NCI-H446 (cell line): ENCODE measurements around the gene MAD1L1.
"Not testable (repeated sequence)": the region's sequence is repeated elsewhere in the genome, so short reads cannot be mapped to it uniquely, and the experiment has no call there.

Source experiments
- DNase-seq, 2 experiments: peaks; one replicate each; lab custom pipeline; 2025; lab: John Stamatoyannopoulos, UW

Gene MAD1L1

GRCh38 chr7:1883834-1884582, 348.7 kb downstream of the MAD1L1 start:
- DNase-seq: no peak

DNA sequence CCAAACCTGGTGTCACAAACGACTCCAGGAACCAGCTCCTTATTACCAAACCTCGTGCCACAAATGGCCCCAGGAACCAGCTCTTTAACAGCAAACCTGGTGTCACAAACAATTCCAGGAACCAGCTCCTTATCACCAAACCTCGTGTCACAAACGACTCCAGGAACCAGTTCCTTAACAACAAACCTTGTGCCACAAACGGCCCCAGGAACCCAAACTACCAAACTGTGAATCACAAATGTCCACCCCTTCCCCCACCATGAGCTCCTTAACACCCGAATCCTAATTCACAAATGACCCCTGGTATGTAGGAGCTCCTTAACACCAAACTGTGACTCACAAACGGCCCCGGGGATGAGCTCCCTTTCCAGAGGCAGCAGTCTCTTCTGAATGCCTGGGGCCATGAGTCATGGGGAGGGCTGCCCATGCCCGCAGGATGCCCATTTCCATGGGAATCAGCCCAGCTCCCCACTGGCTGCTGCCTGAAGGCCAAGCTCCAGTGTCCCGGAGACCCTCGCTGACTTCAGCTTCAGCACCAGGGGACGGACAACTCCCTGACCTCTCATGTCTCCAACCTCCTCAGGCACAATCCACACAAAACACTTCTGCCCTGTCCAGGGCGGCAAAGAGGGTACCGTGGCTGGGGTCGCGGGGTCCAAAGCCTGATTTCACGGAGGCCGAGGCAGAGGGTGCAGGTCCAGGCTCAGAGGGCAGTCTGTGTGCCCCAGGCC, 349.5 kb downstream of the MAD1L1 start:
- DNase-seq: peak in 1 of 2 experiments; percentile 12

- DNase-seq: no peak
Measured at GRCh38 chr7:1882451-1882850, 350.3 kb downstream of the MAD1L1 start.

- DNase-seq: no peak
Measured at GRCh38 chr7:1881946-1882345, 350.8 kb downstream of the MAD1L1 start.

DNA sequence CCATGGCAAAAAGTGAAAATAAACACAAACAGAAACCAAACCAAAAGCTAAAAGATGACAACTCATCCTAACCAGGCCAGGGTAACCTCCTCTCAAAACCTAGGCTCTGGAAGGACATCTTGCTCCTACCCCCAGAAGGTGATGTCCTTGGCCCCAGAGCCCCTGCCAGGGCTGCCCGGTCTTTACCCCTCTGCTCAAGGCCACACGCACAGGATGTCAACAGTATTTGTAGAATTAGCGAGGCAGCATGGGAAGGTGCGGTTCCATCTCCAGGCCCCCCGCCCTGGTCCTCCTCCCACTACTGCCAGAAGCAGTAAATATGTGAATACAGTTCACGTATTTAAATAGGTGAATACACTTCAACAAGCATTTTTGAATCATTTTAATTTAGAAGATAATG, 356.1 kb downstream of the MAD1L1 start:
- not testable (repeated sequence) for DNase-seq

DNA sequence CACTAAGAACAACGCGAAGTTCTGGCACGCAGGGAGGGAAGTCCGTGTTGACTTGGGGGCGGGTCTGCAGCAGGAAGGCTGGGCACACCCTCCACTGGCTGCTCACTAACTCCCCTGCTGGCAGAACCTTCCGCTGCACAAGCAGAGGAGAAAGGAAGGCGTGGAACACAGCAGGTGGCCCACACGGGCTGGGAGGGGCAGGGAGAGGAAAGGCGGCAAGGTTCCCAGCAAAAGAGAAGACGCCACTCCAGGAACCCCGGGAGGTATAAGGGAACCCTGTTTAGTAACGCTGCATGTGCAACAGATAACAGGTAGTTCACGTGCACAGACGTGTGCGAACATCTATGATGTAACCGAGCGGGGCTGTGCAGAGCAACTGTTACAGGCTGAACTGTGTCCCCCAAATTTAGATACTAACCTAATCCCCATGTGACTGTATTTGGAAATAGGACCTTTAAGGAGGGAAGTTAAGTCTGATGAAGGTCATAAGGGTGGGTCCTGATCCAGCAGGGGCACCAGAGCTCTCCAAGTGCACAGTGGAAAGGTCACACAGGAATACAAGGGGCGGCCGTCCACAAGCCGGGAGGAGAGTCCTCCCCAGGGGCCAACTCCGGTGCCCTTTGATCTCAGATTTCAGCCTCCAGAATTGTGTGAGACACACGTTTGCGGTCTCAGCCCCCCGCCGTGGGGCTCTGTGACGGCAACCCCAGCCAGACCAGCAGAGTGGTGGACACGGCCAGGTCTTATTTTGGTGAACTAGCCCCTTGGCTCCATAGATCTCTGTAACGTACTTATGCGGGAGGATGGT, 357.1 kb downstream of the MAD1L1 start:
- DNase-seq: not testable (repeated sequence)

GRCh38 chr7:1874590-1875391, 358.0 kb downstream of the MAD1L1 start:
- DNase-seq: not testable (repeated sequence)

- DNase-seq: no peak
Measured at GRCh38 chr7:1873857-1874589, 358.7 kb downstream of the MAD1L1 start.

DNA sequence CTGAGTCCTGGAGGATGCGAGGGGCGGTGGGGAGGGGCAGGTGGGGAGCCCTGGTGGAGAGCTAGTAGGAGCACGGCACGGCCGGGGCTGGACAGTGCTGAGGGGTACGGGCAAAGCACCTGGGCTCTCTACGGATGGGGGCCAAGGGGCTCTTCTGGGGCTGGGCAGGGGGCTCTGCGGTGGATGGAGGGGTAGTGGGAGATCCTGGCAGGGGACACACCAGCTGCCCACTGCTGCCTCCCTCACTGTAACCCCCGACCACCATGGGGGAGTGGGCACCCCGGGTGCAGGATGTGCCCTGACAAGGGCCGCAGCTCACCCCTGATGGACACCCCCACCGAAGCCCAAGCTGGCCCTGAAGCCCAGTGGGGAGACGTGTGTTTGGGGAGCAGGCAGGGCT, 359.3 kb downstream of the MAD1L1 start:
- no peak for DNase-seq

- DNase-seq: no peak
Measured at GRCh38 chr7:1873070-1873405, 359.7 kb downstream of the MAD1L1 start.

GRCh38 chr7:1872191-1873069, 360.3 kb downstream of the MAD1L1 start:
- DNase-seq: no peak

GRCh38 chr7:1869452-1870130, 363.2 kb downstream of the MAD1L1 start:
- no peak for DNase-seq

DNA sequence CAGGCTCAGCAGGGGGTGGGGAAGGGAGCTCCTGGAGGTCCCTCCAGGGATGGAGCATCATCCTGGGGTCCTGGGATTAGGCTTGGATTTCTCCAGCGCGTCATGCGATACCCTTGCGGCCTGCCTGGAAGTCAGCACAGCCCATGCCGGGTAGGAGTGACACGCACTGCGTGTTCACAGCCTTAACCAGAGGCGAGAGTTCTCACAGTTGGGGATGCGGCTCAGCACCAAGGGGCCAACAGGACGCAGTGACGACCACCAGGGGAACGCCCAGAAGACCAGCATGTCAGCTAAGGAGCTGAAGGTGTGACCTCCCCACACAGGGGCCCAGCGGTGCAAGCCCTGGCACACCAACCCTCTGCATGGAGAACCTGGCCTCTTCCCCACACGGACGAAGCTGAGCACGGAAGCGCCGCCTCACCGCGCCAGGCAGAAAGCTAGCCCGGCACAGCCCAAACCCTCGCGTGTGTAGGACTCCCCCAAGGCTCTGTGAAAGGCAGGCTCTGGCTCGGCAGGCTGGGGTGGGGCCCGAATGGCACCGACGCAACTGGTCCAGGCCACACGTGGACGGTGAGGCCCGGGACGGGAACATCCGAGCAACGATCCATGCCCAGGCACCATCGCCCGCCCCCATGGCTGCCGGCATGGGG, 364.1 kb downstream of the MAD1L1 start:
- no peak for DNase-seq

GRCh38 chr7:1867370-1868260, 365.1 kb downstream of the MAD1L1 start:
- DNase-seq: no peak

DNA sequence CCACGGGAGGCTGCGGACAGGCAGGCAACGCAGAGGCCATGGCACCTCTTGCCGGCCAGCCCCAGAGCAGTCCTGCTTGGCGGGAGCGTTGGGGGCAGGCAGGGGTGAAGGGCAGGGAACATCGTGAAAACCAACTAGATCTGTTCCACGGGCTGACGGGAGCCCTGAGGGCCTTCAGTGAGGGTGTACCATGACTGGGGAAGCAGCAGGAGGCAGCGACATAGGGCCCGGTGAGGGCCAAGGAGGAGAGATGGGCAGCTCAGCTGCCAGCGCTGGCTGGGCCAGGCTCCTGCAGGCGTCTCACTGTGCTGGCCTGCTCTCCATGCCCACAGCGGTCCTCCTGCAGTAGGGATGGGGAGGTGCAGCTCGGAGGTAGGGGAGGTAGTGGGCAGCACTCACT, 366.1 kb downstream of the MAD1L1 start:
- DNase-seq: no peak

DNA sequence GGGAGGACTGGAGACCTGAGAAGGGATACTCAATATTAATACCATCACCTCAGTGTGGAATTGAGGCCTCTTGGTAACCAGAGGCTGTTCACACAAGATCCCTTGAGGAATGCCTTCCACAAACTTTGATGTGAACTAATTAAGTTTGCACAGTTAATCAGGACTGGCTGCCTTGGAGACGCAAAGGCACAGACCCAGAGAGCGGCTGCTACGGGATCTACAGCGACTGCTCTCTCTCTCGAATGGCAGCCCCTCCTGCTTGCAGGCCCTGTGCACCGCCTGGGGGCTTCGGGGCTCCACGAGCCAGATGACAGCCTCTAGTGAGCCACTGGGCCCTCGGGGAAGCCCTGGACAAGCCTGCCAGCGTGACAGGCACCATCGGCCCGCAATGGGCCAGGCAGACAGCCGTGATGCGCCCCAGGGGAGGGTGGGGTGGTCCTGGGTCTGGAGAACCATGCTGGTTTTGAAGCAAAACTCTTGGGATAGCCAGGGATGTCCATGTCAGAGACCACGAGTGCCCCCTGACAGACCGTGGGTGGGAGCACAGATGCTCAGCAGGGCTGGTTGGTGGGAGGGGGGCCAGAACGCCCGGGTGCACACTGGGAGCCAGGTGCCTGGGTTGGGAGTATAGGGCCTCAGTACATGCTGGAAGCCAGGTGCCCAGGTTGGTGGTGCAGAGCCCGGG, 367.0 kb downstream of the MAD1L1 start:
- DNase-seq: no peak

GRCh38 chr7:1865000-1865555, 367.7 kb downstream of the MAD1L1 start:
- no peak for DNase-seq
